Activated naive CD4-positive, alpha-beta T cell treated with anti-CD3 and anti-CD28 coated beads for 36 hours (primary cell): Measurements from ENCODE around the gene CDYL. TPM values are rescaled to one million over a fixed set of nuclear protein-coding genes. Genes with fewer than 3 reads are reported as not detected.

Experiments used
- CTCF ChIA-PET: fragments of 350-600 bp; sonication (Branson Sonifier 250); formaldehyde crosslinking; loops from one replicate; lab custom pipeline; 2021; ENCODE audit warnings: antibody characterized with exemption; lab: Charles Lee
- DNase-seq: peaks from one replicate; pipeline ENCODE4 v3.0.0-alpha.2; 2020
- H3K27ac Mint-ChIP-seq: one replicate; pipeline ENCODE4 v1.8.0; 2021; ENCODE audit warnings: mild to moderate bottlenecking, mixed read lengths
- H3K27me3 Mint-ChIP-seq: one replicate; pipeline ENCODE4 v1.8.0; 2021; ENCODE audit warnings: low read depth, mixed read lengths
- H3K36me3 Mint-ChIP-seq: one replicate; pipeline ENCODE4 v1.8.0; 2021; ENCODE audit warnings: low read depth, mixed read lengths
- H3K4me1 Mint-ChIP-seq: one replicate; pipeline ENCODE4 v1.8.0; 2021; ENCODE audit warnings: low read depth, mixed read lengths
- H3K4me3 Mint-ChIP-seq: one replicate; pipeline ENCODE4 v1.8.0; 2021; ENCODE audit warnings: mild to moderate bottlenecking, moderate library complexity, mixed read lengths
- H3K9me3 Mint-ChIP-seq: one replicate; pipeline ENCODE4 v1.8.0; 2021; ENCODE audit warnings: mixed read lengths
- intact Hi-C: fragments of 100-400 bp; cut with micrococcal nuclease; formaldehyde crosslinking; loops from one replicate; pipeline ENCODE4 v1.15.1; 2023
- total RNA-seq, 2 experiments: library from RNA; stranded (reverse); gene quantifications; one replicate each; pipeline ENCODE4 v1.2.3, GENCODE V29; 2021

CDYL gene, protein sequence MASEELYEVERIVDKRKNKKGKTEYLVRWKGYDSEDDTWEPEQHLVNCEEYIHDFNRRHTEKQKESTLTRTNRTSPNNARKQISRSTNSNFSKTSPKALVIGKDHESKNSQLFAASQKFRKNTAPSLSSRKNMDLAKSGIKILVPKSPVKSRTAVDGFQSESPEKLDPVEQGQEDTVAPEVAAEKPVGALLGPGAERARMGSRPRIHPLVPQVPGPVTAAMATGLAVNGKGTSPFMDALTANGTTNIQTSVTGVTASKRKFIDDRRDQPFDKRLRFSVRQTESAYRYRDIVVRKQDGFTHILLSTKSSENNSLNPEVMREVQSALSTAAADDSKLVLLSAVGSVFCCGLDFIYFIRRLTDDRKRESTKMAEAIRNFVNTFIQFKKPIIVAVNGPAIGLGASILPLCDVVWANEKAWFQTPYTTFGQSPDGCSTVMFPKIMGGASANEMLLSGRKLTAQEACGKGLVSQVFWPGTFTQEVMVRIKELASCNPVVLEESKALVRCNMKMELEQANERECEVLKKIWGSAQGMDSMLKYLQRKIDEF
- 10 to 100 TPM; 23.8 to 24.3 TPM for total RNA-seq

DNA sequence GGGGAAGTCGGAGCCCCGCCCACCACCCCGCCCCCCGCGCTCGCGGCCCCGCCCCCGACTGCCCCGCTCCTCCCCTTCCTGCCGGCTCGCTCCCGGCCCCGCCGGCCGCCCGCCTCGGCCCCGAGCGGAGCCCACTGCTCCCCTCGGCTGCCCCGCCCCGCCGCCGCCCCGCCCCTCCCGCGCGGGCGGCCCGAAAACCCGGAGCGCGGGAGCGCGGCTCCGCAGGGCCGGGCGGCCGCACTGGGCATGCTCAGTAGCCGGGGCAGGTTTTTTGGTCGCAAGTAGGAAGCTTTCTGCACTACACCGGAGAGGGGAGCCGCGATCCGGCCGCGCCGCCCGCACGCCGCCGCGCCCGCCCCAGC lies at the start of gene CDYL:
CDYL (plus strand) TSS at position 274 of the 362 bp plus-strand sequence. CDS start 380 bp downstream, outside the sequence.
- peak within 1 kb of the TSS; percentile 81 for H3K27ac Mint-ChIP-seq
- peak; percentile 85 for DNase-seq
- peaks cover 12% of the 10 kb centered on the region for H3K27me3 Mint-ChIP-seq
- CTCF ChIA-PET: no interaction called here
- H3K36me3 Mint-ChIP-seq: peaks cover 8% of the 10 kb centered on the region
- intact Hi-C loops: loop anchor here (1.0 to 10.0 kb wide), 7 partner anchors 227 to 1229 kb away; partner anchors contain the start of genes ECI2, NRN1 and PXDC1
- peak within 1 kb of the TSS; percentile 85 for H3K4me3 Mint-ChIP-seq
- H3K9me3 Mint-ChIP-seq: peaks cover 10% of the 10 kb centered on the region
- H3K4me1 Mint-ChIP-seq: peaks cover 59% of the 10 kb centered on the region

DNA sequence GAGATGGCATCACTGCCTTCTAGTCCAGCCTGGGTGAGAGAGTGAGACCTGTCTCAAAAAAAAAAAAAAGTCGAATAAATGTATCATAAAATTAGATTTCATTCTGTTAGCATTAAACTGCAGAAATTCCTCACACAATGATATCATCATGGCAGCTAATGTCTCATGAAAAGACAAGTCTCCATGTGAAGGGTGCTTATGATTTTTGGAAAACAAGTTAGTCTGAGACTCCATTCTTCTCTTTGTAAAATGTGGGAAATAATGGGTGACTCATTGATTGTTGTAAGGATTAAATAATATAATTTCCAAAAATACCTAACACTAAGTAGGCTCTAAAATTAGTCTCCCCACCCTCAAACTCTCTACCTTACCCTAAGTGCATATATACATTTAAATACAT lies 49.6 kb upstream of the CDYL start:
- CTCF ChIA-PET: interaction anchor here (0.6 to 0.7 kb wide), 3 partner anchors 19 to 1281 kb away, joined by 3 to 5 read pairs (median 3); no protein-coding TSS in a partner anchor
- Mint-ChIP-seq H3K36me3 (no peaks in the 10 kb centered on the region), H3K9me3 (no peaks in the 10 kb centered on the region), H3K27me3 (peaks cover 18% of the 10 kb centered on the region), H3K27ac (no peak overlapping the region), H3K4me1 (peaks cover 10% of the 10 kb centered on the region), H3K4me3 (no peak overlapping the region)
- intact Hi-C loops: loop anchor here (5.0 kb wide), 1 partner anchor 211 kb away; no protein-coding TSS in a partner anchor
- no peak for DNase-seq

DNA sequence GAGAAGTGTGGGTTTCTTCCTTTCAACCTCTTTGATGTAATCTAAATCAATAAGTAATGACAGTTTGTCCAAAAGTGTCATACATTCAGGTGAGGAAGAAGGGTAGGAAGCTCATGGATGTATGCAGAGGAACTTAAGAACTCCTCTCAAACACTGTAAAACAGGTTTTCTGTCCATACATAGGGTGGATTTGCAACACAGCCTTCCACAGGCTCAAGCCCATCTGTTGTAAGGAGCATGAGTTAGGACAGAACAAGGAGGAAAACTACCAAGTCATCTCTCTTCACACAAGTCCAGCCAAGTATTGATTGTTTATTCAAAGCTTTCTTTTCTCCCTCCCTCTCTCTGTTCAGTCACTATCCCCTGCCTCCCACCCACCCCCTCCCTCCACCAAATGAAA lies 49.0 kb upstream of the CDYL start:
- no peak overlapping the region for H3K27ac Mint-ChIP-seq
- H3K9me3 Mint-ChIP-seq: no peaks in the 10 kb centered on the region
- CTCF ChIA-PET: interaction anchor here (0.6 kb wide), 1 partner anchor 19 kb away, joined by 3 read pairs; no protein-coding TSS in a partner anchor
- H3K36me3 Mint-ChIP-seq: no peaks in the 10 kb centered on the region
- H3K4me1 Mint-ChIP-seq: peaks cover 10% of the 10 kb centered on the region
- intact Hi-C loops: loop anchor here (5.0 kb wide), 1 partner anchor 210 kb away; no protein-coding TSS in a partner anchor
- no peak for DNase-seq
- H3K4me3 Mint-ChIP-seq: no peak overlapping the region
- H3K27me3 Mint-ChIP-seq: peaks cover 18% of the 10 kb centered on the region

DNA sequence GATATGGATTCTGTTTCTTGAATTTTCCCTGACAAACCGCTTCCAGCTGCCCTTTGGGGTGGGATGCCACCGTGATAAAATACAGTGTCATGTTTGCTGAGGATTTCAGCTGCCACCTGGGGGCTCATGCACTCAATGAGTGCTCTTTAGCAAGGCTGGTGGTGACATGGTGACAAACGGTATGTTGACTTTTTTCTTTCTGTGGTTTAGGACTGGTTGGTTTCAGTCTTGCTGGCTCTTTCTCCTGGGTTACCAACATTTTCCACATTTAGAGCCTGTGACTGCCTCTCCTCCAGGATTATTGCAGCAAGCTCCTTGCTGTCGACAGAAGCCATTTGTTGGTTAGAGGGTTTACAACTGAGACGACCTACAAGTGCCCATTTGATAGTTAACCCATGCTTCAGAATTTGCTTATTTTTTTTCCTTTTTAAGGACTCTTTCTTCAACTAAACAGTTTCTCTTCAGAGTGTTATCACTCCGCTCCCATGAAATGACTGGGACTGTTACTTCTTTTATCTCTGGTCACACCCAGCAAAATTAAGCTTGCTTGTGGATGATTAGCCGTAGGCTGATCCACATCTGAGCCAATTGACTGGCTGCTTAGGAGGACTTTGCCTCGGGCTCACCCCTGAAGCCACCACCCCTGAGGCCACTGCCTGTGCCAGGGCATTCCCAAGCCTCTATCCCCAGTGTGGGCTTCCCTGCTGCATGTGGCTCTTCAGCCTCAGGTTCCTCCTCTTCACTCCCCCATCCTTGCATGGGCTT lies 48.4 kb upstream of the CDYL start:
- peaks cover 18% of the 10 kb centered on the region for H3K27me3 Mint-ChIP-seq
- intact Hi-C loops: loop anchor here (5.0 kb wide), 1 partner anchor 209 kb away; no protein-coding TSS in a partner anchor
- no peaks in the 10 kb centered on the region for H3K9me3 Mint-ChIP-seq
- CTCF ChIA-PET: no interaction called here
- peaks cover 12% of the 10 kb centered on the region for H3K4me1 Mint-ChIP-seq
- H3K36me3 Mint-ChIP-seq: no peaks in the 10 kb centered on the region
- no peak overlapping the region for H3K27ac Mint-ChIP-seq
- H3K4me3 Mint-ChIP-seq: no peak overlapping the region
- DNase-seq: peak; percentile 23

DNA sequence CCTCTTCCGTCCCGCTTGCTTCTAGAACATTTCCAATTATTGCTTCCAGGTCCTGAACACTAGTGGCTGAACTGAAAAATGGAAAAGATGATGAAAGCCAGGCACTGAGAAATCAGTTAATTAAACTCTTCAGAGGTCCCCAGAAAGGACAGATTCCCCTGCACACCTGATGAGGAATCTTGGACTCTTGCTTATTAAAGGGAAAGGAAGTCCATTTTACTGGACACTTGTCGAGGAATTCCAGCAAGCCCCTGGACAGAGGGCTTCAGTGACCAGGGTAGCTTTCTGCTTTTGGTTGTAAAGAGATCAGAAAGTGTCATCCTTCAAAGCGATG lies 47.8 kb upstream of the CDYL start:
- intact Hi-C loops: loop anchor here (5.0 kb wide), 1 partner anchor 209 kb away; no protein-coding TSS in a partner anchor
- peaks cover 14% of the 10 kb centered on the region for H3K27me3 Mint-ChIP-seq
- no peak overlapping the region for H3K27ac Mint-ChIP-seq
- peaks cover 12% of the 10 kb centered on the region for H3K4me1 Mint-ChIP-seq
- DNase-seq: no peak
- no peaks in the 10 kb centered on the region for H3K9me3 Mint-ChIP-seq
- H3K4me3 Mint-ChIP-seq: no peak overlapping the region
- no peaks in the 10 kb centered on the region for H3K36me3 Mint-ChIP-seq
- CTCF ChIA-PET: no interaction called here

DNA sequence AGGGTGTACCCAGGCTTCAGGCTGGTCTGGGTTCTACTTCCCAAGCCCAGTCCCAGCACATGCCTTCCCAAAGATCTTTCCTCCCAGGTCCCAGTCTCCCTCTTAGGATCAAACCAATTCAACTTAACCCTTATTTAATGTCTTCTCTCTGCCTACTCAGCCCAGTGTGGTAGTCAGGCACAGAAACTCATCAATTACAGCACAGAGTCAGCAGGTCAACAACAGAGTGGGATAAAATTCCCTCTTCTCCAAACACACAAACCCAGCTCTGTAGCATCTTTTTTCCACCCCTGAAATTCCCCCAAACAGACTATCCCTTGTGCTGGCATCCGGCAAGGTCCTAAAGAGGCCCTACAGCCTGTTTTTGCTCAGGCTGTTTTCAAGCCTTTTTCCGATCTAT lies 47.3 kb upstream of the CDYL start:
- no peak for DNase-seq
- CTCF ChIA-PET: no interaction called here
- Mint-ChIP-seq H3K27ac (no peak overlapping the region), H3K4me3 (no peak overlapping the region), H3K9me3 (no peaks in the 10 kb centered on the region), H3K4me1 (peaks cover 12% of the 10 kb centered on the region), H3K36me3 (no peaks in the 10 kb centered on the region), H3K27me3 (peaks cover 10% of the 10 kb centered on the region)
- intact Hi-C loops: loop anchor here (5.0 kb wide), 1 partner anchor 208 kb away; no protein-coding TSS in a partner anchor

DNA sequence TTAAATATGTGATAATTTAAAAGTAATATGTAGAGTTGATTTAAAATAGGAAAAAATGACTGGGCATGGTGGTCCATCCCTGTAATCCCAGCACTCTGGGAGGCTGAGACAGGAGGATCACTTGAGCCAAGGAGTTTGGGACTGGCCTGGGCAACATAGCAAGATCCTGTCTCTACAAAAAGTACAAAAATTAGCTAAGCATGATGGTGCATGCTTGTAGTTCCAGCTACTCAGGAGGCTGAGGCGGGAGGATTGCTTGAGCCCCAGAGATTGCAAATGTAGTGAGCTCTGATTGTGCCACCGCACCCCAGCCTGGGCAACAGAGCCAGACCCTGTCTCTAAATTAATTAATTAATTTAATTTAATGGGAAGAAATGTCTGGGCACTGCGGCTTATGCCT lies 44.2 kb upstream of the CDYL start:
- Mint-ChIP-seq H3K9me3 (no peaks in the 10 kb centered on the region), H3K4me3 (no peak overlapping the region), H3K27ac (no peak overlapping the region), H3K36me3 (no peaks in the 10 kb centered on the region), H3K27me3 (peaks cover 10% of the 10 kb centered on the region), H3K4me1 (peaks cover 12% of the 10 kb centered on the region)
- no peak for DNase-seq
- CTCF ChIA-PET: no interaction called here
- intact Hi-C loops: no loop called here

DNA sequence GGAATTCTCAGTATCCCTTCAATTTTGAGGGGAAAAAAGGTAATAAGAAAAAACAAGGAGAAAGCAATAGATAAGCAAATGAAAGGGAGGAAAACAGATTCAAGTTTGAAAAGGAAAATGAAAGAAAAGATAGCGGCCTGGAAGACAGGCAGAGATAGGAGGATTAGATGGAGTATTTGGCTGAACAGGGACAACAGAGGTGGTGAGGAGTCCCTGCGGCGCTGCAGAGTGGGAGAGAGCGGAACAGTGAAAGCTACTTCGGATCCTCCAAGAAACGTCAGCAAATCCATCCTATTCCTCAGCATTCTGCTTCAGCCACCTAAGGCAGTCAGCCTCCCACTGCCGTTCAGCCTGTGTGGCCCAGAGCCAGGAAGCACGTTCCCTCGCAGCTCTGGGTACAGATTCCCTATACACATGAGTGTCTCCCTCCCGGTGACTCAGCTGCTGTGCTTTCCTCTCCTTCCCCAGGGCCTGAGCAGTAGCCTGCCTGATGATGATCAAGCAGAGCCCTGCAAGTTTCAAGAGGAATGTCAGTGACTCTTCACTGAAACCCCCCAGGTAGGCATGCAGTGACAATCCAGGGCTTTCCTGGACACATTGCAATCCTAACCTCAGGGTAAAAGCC lies 43.4 kb upstream of the CDYL start:
- intact Hi-C loops: no loop called here
- Mint-ChIP-seq H3K36me3 (no peaks in the 10 kb centered on the region), H3K27ac (no peak overlapping the region), H3K9me3 (no peaks in the 10 kb centered on the region), H3K4me1 (peaks cover 6% of the 10 kb centered on the region), H3K4me3 (no peak overlapping the region), H3K27me3 (peaks cover 10% of the 10 kb centered on the region)
- CTCF ChIA-PET: no interaction called here
- no peak for DNase-seq

DNA sequence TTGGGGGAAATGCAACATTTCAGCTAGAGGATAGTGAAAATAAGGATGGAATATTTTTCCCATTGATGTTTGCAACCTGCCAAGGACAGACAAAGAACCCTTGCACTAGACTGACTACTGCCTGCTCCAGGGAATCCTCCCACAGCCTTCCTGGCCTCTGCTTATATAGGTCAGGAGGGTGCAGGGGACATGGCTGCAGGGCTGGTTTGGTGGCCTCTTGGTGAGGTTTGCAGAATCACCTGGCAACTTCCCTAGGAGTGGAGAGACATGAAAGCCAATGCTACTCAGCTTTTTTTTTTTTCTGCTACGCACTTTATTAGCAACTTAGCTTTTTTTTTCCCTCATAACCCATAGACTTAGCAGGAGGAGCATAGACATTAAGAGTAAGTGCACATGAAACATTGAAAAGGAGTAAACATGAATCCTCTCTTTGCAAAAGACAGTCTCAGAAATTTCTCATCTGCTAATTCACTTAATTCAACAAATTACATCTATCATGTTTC lies 39.8 kb upstream of the CDYL start:
- CTCF ChIA-PET: no interaction called here
- Mint-ChIP-seq H3K27ac (no peak overlapping the region), H3K36me3 (no peaks in the 10 kb centered on the region), H3K4me1 (peaks cover 2% of the 10 kb centered on the region), H3K4me3 (no peak overlapping the region), H3K9me3 (no peaks in the 10 kb centered on the region), H3K27me3 (no peaks in the 10 kb centered on the region)
- DNase-seq: no peak
- intact Hi-C loops: no loop called here

DNA sequence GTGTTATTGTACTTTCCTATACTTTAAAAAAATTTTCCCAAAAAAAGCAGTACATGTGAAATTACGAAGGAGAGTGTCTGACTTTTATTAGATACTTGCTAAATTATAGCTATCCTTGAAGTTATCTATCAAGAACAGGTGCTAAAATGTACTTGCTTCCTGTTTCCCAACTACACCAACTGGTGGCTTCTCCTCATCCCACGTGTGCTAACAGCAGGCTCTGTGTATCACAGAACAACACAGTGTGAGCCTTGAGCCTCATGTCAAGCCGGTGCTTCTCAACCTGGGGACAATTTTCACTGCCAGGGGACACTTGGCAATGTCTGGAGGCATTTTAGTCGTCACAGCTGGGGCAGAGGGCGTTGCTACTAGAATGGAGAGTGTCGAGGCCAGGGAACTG lies 36.2 kb upstream of the CDYL start:
- Mint-ChIP-seq H3K36me3 (no peaks in the 10 kb centered on the region), H3K4me1 (no peaks in the 10 kb centered on the region), H3K4me3 (no peak overlapping the region), H3K27ac (no peak overlapping the region), H3K9me3 (no peaks in the 10 kb centered on the region), H3K27me3 (no peaks in the 10 kb centered on the region)
- DNase-seq: no peak
- CTCF ChIA-PET: no interaction called here
- intact Hi-C loops: no loop called here

DNA sequence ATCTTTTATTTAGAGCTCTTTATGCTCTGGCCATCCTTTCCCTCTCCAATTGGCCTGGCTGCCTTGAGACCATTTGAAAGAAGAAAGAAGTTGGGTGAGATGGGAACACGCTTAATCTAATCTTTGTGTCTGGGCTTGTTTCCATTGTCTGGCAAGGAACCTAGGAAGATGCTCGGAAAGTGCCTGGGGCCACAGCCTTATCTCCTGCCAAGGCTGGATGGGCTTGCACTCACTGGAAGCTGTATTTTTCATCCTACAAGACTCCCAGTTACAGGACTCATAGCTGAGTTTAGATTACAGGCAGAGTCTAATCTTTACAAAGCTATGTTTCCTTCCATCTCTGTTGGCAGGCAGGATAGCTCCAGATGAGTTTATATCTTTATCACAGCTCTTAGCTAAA lies 33.1 kb upstream of the CDYL start:
- CTCF ChIA-PET: no interaction called here

DNA sequence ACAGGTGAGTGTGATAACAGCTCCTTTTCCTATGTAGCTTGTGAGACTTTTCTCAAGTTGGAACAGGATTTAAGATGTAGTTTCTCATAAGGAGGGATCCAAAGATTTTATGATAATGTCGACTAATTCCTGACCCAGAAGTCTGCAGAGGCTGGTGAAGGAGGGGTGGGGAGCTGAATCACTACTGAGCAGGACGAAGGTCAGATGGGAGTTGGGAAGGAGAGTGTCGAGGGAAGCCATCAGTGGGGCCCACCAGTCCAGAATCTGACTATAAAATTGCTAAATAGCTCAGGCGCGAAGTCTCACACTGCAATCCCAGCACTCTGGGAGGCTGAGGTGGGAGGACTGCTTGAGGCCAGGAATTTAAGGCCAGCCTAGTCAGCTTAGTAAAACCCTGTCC lies 32.3 kb upstream of the CDYL start:
- H3K4me3 Mint-ChIP-seq: no peak overlapping the region
- no peaks in the 10 kb centered on the region for H3K9me3 Mint-ChIP-seq
- no peaks in the 10 kb centered on the region for H3K36me3 Mint-ChIP-seq
- H3K4me1 Mint-ChIP-seq: no peaks in the 10 kb centered on the region
- CTCF ChIA-PET: interaction anchor here (0.6 kb wide), 1 partner anchor 257 kb away, joined by 3 read pairs; no protein-coding TSS in a partner anchor
- H3K27me3 Mint-ChIP-seq: no peaks in the 10 kb centered on the region
- H3K27ac Mint-ChIP-seq: no peak overlapping the region
- DNase-seq: no peak
- intact Hi-C loops: no loop called here

More for the DNA sequence above, 33.1 kb upstream of the CDYL start:
- H3K9me3 Mint-ChIP-seq: no peaks in the 10 kb centered on the region
- DNase-seq: no peak
- intact Hi-C loops: no loop called here
- no peak overlapping the region for H3K4me3 Mint-ChIP-seq
- no peak overlapping the region for H3K27ac Mint-ChIP-seq
- H3K4me1 Mint-ChIP-seq: no peaks in the 10 kb centered on the region
- no peaks in the 10 kb centered on the region for H3K27me3 Mint-ChIP-seq
- H3K36me3 Mint-ChIP-seq: no peaks in the 10 kb centered on the region
